GM19238 (cell line): ENCODE results near the gene RTKN.
"Not testable (repeated sequence)": the region's sequence is repeated elsewhere in the genome, so short reads cannot be mapped to it uniquely, and the experiment has no call there.

Source experiments
- DNase-seq: peaks from one replicate; pipeline ENCODE4 v3.0.0; 2011; ENCODE audit warnings: low spot score; ENCODE audit not compliant: insufficient read length

Gene RTKN

GRCh38 chr2:74439373-74439772 is 2.4 kb downstream of the RTKN start:
- no peak for DNase-seq

GRCh38 chr2:74438248-74438647 is 3.5 kb downstream of the RTKN start:
- DNase-seq = no peak

- peak; percentile 57 for DNase-seq
These were observed 4.7 kb downstream of the RTKN start for GRCh38 chr2:74436848-74437695.

- no peak for DNase-seq
These were observed 5.5 kb downstream of the RTKN start for GRCh38 chr2:74436111-74436805.

GRCh38 chr2:74430502-74430901 is 11.2 kb downstream of the RTKN start:
- DNase-seq = no peak

- no peak for DNase-seq
These were observed 12.0 kb downstream of the RTKN start for GRCh38 chr2:74429487-74430451.

GRCh38 chr2:74428675-74429074 is 13.1 kb downstream of the RTKN start:
- DNase-seq = no peak

- DNase-seq = no peak
These were observed 14.2 kb downstream of the RTKN start for GRCh38 chr2:74427551-74427950.

GRCh38 chr2:74426181-74426758 is 15.5 kb downstream of the RTKN start:
- DNase-seq = no peak

GRCh38 chr2:74425523-74425922 is 16.2 kb downstream of the RTKN start:
- no peak for DNase-seq

- no peak for DNase-seq
These were observed 16.7 kb downstream of the RTKN start for GRCh38 chr2:74424995-74425406.

- no peak for DNase-seq
These were observed 17.4 kb downstream of the RTKN start for GRCh38 chr2:74424139-74424992.

- DNase-seq = no peak
These were observed 18.3 kb downstream of the RTKN start for GRCh38 chr2:74423231-74424095.

GRCh38 chr2:74421221-74421870 is 20.4 kb downstream of the RTKN start, which contains the start of the genes C2orf81 and WDR54:
TSS of gene C2orf81 (minus strand) at chr2:74421619. CDS start at chr2:74421560, 59 bp downstream.
TSS of gene WDR54 (plus strand) at chr2:74421730. CDS start at chr2:74422154, 424 bp downstream.
- DNase-seq = peak; percentile 96

- not testable (repeated sequence) for DNase-seq
These were observed 21.2 kb downstream of the RTKN start for GRCh38 chr2:74420443-74421103.

- DNase-seq = no peak
These were observed 21.7 kb downstream of the RTKN start for GRCh38 chr2:74420006-74420405.

- DNase-seq = no peak
These were observed 22.4 kb downstream of the RTKN start for GRCh38 chr2:74419345-74419744.

GRCh38 chr2:74418312-74418711 is 23.4 kb downstream of the RTKN start:
- no peak for DNase-seq
